Left renal cortex interstitium (tissue), 4 donors: ENCODE data around the gene B3GALT5. TPM values are rescaled to one million over a fixed set of nuclear protein-coding genes. Genes with fewer than 3 reads are reported as not detected.

Source experiments
- DNase-seq, 4 donors: peaks; one replicate each; pipeline ENCODE4 v3.0.0-alpha.2; 2013; ENCODE audit warnings: low read depth in 4 of 4, low spot score in 2 of 4, missing footprints in 1 of 4
- polyA plus RNA-seq, 4 donors: library from polyadenylated mRNA; unstranded; fragments of 120-200 nt; gene quantifications; one replicate each; pipeline ENCODE4 v1.2.1, GENCODE V29; 2013; ENCODE audit not compliant: insufficient read length in 4 of 4

The B3GALT5 gene
- polyA plus RNA-seq, 4 donors, result 1.1 to 2.2 (median 1.5) TPM

DNA sequence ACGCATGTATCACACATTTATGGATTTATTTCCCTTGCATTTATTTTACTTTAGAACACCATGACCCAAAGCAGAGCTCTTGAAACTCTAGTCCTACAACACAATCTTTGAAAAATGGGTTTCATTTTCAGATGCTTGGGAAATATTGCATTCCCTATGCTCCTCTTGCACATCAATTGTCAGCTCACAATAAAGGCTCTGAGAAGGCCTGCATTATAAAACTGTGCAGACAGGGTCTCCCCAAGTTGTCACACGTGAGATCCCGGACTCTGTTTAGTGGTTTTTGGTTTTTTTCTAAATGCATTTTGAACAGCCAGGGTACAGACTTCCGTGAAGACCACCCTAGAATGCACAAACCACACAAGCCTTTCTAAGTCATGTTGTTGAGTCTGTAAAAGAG, 9.9 kb upstream of the B3GALT5 start:
- DNase-seq, result no peak

GRCh38 chr21:39604951-39605350, 7.8 kb upstream of the B3GALT5 start:
- no peak for DNase-seq

GRCh38 chr21:39610703-39611102, 2.0 kb upstream of the B3GALT5 start:
- DNase-seq, result no peak

- no peak for DNase-seq
Observed at GRCh38 chr21:39611551-39612190, 1.1 kb upstream of the B3GALT5 start.

DNA sequence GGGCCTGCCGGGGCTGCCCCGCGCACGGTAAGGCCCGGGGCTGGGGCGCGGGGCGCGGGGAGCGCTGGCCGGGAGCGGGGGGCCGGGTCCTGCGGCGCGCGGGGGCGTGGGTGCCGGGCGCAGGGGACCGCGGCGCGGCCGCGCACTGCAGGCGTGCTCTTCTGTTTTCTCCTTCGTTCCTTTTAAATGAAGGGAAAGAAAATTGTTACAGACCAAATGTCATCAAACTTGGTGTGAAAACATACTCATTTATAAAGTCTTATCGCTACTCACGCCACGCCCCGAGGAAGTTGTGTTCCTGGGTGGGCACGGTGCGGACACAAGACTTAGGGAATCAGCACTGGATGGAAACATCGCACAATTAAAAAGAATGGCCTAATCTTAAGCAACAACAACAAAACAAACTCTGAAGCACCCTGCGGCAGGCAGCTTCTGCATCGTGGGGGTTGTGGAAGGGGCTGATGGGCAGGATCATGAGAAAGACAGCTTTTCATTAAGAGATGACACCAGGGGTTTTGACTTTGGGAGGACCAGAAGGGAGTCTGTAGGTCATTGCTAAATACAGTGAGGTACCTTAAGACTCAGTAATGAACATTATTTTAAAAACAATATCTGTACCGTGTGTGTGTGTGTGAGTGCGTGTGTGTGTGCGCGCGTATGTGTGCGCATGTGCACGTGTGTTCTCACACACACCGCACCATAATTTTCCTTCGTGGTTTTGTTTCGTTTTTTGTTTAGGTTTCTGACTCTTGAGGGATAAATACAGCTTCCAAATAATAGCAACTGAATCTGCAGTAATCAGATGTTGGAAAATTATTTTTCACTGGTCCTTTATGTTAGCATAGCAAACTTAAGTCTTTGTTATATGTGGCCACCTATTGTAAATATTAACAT, 548 bp downstream of the B3GALT5 start:
- no peak for DNase-seq

GRCh38 chr21:39616211-39616772, 3.6 kb downstream of the B3GALT5 start:
- no peak for DNase-seq

DNA sequence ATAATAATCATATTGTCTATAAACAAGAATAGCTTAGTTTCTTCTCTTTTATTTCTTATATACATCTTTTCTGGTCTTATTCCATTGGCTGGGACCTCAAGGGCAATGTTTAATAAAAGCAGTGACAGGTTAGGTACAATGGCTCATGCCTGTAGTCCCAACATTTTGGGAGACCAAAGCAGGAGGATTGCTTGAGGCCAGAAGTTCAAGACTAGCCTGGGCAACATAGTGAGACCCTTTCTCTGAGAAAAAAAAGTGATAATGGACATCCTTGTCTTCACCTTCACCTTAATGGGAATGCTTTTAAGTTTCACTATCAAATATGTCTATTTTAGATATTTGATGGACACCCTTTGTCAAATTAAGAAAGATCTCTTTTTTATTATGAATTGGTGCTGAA, 8.1 kb downstream of the B3GALT5 start:
- no peak for DNase-seq

DNA sequence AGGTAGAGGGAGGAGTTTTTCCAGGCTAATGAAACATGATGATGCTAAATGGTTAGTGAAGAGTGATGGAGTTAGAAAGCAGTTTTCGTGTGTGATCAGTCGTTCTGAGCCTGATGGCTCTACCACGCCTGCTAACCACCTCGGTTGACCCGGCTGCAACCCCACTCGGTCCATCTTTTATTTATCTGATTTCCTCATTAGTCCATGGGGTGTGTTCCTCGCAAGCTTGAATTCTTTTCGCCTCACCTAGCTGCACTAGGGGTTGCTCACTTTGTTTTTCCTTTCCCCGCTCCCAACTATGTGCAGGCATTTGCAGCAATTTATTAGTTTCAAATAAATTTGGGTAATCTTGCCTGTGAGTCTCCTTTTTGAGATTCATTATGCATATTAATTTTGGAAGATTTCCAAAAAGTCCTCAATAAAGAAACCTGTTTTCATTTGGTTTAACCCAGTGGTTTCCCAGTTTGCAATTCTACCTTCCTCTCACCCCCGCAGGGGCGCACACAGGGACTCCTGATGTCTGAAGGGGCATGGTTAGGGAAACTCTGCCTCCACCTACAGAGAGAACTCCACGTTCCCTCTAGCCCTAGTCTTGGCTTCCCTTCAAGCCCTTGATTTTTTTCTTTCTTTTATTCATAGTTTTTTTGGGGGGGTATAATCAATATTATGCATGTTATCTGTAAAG, 12.6 kb downstream of the B3GALT5 start:
- DNase-seq, result no peak

- no peak for DNase-seq
Observed at GRCh38 chr21:39628385-39628784, 15.6 kb downstream of the B3GALT5 start.

- no peak for DNase-seq
Observed at GRCh38 chr21:39630191-39630591, 17.5 kb downstream of the B3GALT5 start.

DNA sequence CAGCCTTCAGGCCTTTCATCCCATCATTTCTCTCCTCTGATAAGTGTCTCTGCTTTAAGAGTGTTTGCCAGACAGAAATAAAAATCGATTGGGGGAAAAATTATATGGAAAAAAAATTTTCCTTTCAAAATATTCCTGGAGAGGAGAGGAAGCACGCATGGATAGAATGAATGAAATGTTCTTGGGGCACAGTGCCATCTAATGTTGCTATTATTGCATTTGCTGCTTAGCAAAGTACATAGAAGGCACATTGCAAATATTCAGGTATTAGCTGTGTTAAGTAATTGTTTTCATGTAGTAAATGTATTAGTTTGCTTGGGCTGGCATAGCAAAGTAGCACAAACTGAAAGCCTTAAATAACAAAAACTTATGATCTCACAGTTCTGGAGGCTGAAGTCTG, 18.1 kb downstream of the B3GALT5 start:
- no peak for DNase-seq

DNA sequence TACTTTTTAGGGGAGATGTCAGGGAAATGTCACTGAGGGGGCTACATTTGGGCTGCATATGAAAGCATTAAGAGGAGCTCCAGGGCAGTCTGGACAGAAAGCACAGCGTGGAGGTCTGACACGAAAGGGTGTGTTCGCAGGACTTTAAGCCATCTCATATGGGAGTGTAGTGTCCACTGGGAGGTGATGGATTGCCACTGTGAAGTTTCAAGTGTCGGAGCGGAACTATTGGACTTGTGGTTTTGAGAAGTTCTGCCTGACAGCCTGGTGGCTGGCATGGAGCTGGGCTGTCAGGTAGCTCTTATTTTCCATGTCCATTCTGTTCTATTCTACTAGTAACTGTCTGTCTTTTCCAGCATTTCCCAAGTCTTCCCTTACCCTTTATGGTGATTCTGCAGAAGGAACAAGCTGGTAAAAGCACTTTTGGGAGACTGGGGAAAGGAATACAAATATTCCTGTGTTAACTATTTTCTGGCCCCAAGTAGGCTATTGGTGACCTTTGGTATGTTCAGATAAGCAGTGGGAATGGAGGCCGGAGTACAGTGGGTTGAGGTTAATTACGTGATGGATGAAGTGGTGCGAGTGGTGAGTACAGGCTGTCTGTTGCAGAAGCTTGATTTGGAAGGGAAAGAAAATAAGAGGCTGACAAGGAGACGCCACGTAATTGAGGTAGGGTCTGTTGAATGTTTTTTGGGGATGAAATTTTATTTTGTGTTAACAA, 19.3 kb downstream of the B3GALT5 start:
- no peak for DNase-seq

- DNase-seq, result no peak
Observed at GRCh38 chr21:39632796-39633442, 20.2 kb downstream of the B3GALT5 start.

DNA sequence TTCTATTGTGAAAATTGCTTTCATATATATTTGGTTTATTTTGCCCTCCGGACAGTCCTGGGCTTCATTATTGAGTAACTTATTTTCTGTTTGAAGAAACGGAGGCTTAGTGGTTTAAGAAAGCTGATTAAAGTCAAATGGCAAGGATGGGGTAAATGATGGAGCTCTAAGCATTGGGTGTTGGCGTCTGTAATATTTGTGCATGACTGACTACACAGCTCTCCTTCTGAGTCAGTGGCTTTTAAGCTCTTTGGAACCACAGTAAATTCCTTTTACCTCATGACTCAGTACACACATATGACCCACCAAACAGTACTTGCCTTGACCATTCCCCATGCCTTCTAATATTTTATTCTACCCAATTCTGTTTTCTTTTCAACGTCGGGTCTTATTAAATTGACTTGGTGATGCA, 21.0 kb downstream of the B3GALT5 start:
- no peak for DNase-seq

DNA sequence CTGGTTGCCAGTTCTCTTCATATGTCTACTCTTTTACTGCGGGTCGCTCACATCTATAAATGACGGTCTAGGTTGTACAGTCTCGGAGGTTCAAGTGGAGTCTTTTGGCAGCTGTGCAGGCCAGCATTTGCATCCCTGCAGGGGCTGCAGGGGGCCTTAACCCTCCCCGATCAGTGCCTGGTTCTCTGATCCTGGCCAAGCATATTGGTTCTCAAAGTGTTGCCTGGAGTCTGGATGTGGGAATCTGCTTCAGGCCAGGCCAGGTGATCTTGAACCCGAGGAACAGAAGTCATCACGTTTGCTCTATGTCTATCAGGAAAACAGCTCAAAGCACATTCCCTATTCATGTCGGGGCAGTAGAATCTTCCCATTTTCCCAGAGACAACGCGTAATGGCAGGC, 21.8 kb downstream of the B3GALT5 start:
- no peak for DNase-seq

DNA sequence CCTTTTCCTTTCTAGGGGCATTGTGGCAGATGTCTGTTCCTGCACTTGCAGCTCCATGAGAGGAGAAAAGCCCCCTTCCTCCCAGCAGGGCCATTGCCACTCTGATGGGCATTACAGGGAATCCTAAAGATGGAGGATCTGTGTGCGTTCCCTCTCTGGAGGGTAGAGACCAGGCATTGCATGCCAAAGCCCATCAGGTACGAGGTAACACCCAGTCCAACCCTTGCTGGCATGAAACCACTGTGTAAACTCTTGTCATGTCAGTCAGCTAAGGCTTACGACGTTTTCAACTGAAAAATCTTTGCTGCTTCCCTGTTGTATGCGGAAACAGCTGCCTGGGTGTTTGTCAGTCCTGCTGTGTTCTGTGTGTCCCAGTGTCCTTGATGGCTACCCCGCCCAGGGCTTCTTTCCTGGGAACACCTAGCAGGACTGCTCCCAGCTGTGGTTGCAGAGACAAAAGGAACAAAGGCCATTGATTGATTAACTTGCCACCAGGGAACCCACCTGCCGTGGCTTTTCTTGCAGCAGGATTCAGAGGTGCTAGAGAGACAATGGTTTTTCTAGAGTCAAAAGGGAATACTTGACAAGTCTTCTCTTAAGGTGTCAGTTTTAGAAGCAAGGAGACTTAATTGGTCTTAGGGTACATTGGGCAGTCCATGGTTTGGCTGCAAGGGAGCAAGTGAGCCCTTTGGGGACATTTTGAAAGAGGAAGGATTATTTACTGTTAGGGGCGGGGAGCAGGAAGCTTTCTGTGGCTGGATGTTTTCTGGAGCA, 24.6 kb downstream of the B3GALT5 start:
- no peak for DNase-seq

GRCh38 chr21:39637971-39638240, 25.2 kb downstream of the B3GALT5 start:
- no peak for DNase-seq

GRCh38 chr21:39638281-39638680, 25.5 kb downstream of the B3GALT5 start:
- no peak for DNase-seq

DNA sequence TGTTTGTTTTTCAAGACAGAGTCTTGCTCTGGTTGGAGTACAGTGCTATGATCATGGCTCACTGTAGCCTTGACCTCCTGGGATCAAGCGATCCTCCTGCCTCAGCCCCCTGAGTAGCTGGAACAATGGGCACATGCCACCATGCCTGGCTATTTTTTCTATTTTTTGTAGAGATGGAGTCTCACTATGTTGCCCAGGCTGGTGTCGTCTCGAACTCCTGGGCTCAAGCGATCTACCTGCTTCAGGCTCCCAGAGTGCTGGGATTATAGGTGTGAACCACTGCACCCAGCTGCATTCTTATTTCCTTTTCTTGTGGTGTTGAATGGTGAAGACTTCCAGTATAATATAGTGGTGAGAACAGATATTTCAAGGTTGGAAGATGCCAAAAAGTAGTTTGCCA, 28.0 kb downstream of the B3GALT5 start:
- DNase-seq, result no peak
